Kidney (tissue), 14 donors: ENCODE results near the gene PROCR. TPM values are rescaled to one million over a fixed set of nuclear protein-coding genes. Genes with fewer than 3 reads are reported as not detected.

Source experiments
- DNase-seq, 5 donors: peaks; one replicate each; pipeline ENCODE4 v3.0.0-alpha.2; 2013 to 2020
- FAIRE-seq: peaks from 2 replicates; lab custom pipeline; 2012; peaks lifted over from hg19 to GRCh38; lab: Jason Lieb, UNC
- H3K27ac ChIP-seq, 2 donors: one replicate each; pipeline ENCODE4 v1.7.0; 2013; ENCODE audit warnings: low read depth in 2 of 2, low read length in 2 of 2, inconsistent platforms in 1 of 2
- H3K27me3 ChIP-seq: one replicate; pipeline ENCODE4 v1.7.1; 2013; ENCODE audit warnings: low read length, inconsistent platforms; ENCODE audit not compliant: control insufficient read depth, insufficient read depth
- H3K36me3 ChIP-seq, 3 donors: one replicate each; pipeline versions ENCODE4 v1.7.0 to v1.7.1; 2013; ENCODE audit warnings: low read length in 3 of 3, control low read depth in 1 of 3, inconsistent platforms in 1 of 3; ENCODE audit not compliant: insufficient read depth in 3 of 3, control insufficient read depth in 2 of 3
- H3K4me1 ChIP-seq, 3 donors: one replicate each; pipeline versions ENCODE4 v1.7.0 to v1.7.1; 2013; ENCODE audit warnings: low read length in 3 of 3, inconsistent platforms in 1 of 3, low read depth in 1 of 3; ENCODE audit not compliant: control insufficient read depth in 2 of 3, insufficient read depth in 2 of 3
- H3K4me3 ChIP-seq, 3 donors: one replicate each; pipeline versions ENCODE4 v1.7.0 to v1.8.1; 2013; ENCODE audit warnings: low read length in 3 of 3, control low read depth in 1 of 3, inconsistent platforms in 1 of 3
- H3K9ac ChIP-seq, 3 donors: one replicate each; pipeline versions ENCODE4 v1.7.0 to v1.7.1; 2013; ENCODE audit warnings: low read length in 3 of 3, control low read depth in 1 of 3, inconsistent platforms in 1 of 3
- H3K9me3 ChIP-seq, 3 donors: one replicate each; pipeline versions ENCODE4 v1.7.0 to v1.7.1; 2013; ENCODE audit warnings: low read length in 3 of 3, control low read depth in 1 of 3, inconsistent platforms in 1 of 3; ENCODE audit not compliant: control insufficient read depth in 2 of 3, insufficient read depth in 1 of 3
- CTCF ChIP-seq: IDR thresholded peaks from 3 replicates; pipeline ENCODE4 v1.5.1; 2012; ENCODE audit warnings: mild to moderate bottlenecking, moderate library complexity, borderline replicate concordance; ENCODE audit not compliant: insufficient read depth; ENCODE audit errors: extremely low read depth
- intact Hi-C: fragments of 100-400 bp; cut with DNase I; formaldehyde crosslinking; loops from one replicate; pipeline ENCODE4 v1.11.1; 2022
- polyA plus RNA-seq: library from polyadenylated mRNA; stranded (reverse); fragments of 350-450 nt; fragmentation: Illumina TruSeq; extraction: RNeasy Lipid Tissue Mini Kit (QIAGEN cat#74804); gene quantifications from one replicate; pipeline ENCODE4 v1.2.3, GENCODE V29; 2014; ENCODE audit warnings: low read depth, low replicate concordance; ENCODE audit not compliant: insufficient read depth
- total RNA-seq: library from RNA; stranded (reverse); fragmentation: NEBNext Ultra II Directional; extraction: Animal tissue kit (Norgen Biotek cat#: 25700); gene quantifications from one replicate; pipeline ENCODE4 v1.2.1, GENCODE V29; 2021
- donor health status: control.
- donor health status: control.
- donor health status: control.
- donor health status: control.
- donor health status: control.
- donor health status: DM: yes; HTN: yes; CAD: no.
- donor health status: Normal renal cell carcinoma (clear cell type).

The PROCR gene
- total and polyA plus RNA-seq, 2 donors from 2014 or later: 20.7 to 24.5 TPM

GRCh38 chr20:35134472-35134871 lies 37.4 kb upstream of the PROCR start:
- TF ChIP-seq CTCF: no peak
- Histone ChIP-seq H3K36me3 (peaks cover 5 to 34% (median 25%) of the 10 kb centered on the region in 3 donors), H3K9ac (no peak overlapping the region), H3K4me1 (peaks cover 0 to 2% (median 0%) of the 10 kb centered on the region in 3 donors), H3K27ac (no peak overlapping the region), H3K4me3 (no peak overlapping the region), H3K27me3 (no peaks in the 10 kb centered on the region), H3K9me3 (no peaks in the 10 kb centered on the region)
- DNase-seq (no peak), FAIRE-seq (no peak)
- intact Hi-C loops: no loop called here

GRCh38 chr20:35134880-35135279 lies 37.0 kb upstream of the PROCR start:
- H3K27ac ChIP-seq: no peak overlapping the region
- no peaks in the 10 kb centered on the region for H3K9me3 ChIP-seq
- H3K36me3 ChIP-seq: peaks cover 5 to 34% (median 27%) of the 10 kb centered on the region in 3 donors
- no peak overlapping the region for H3K4me3 ChIP-seq
- H3K27me3 ChIP-seq: no peaks in the 10 kb centered on the region
- DNase-seq (no peak), FAIRE-seq (no peak)
- intact Hi-C loops: no loop called here
- no peak overlapping the region for H3K9ac ChIP-seq
- no peak for TF ChIP-seq CTCF
- H3K4me1 ChIP-seq: peaks cover 0 to 2% (median 0%) of the 10 kb centered on the region in 3 donors

GRCh38 chr20:35135867-35136586 lies 35.8 kb upstream of the PROCR start:
- Histone ChIP-seq H3K27me3 (no peaks in the 10 kb centered on the region), H3K36me3 (peaks cover under 1 to 27% (median 25%) of the 10 kb centered on the region in 3 donors), H3K4me3 (no peak overlapping the region), H3K9me3 (no peaks in the 10 kb centered on the region), H3K27ac (no peak overlapping the region), H3K4me1 (peaks cover 0 to 2% (median 0%) of the 10 kb centered on the region in 3 donors), H3K9ac (no peak overlapping the region)
- FAIRE-seq (no peak), DNase-seq (no peak)
- intact Hi-C loops: no loop called here
- TF ChIP-seq CTCF: no peak
